ENCODE measurements around the gene SYT15.
"Not testable (repeated sequence)": the region's sequence is repeated elsewhere in the genome, so short reads cannot be mapped to it uniquely, and the experiment has no call there.

The SYT15 gene

GRCh38 chr10:46557319-46558121, 21.4 kb upstream of the SYT15 start:
- DNase-seq, result no peak

- DNase-seq, result no peak
These were observed 20.9 kb upstream of the SYT15 start for GRCh38 chr10:46558122-46558391.

DNA sequence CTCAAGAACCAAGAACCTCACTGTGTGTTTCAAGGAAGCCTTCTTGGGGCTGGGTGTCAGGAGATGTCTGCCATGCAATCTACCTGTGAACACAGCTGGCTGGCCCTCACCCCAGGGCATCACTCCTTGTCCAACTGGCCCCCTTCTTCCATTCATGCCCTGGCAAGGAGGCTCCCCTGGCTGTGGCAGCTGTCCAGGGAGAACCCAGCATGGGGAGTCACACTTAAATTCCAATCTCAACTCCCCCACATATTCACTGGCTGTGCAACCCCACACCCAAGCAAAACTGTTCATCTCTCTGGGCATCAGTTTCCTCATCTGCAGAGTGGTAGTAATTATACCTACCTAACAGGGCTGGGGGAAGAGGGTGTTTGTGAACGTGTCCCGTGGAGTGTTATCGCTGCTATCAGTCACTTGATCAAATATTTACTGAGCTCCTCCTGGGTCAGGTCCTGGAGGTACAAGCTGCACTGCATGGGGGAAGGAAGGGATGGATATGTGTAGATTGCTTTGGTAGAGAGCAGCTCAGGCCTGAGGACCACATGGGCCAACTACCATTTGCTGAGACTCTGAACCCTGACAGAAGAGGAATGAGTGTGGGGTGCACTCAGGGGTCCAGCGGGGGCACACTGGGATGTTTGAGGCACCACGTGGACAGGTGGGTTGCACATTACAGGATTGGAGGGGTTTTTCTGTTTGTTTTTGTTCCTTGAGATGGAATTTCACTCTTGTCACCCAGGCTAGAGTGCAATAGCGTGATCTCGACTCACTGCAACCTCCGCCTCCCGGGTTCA, 20.3 kb upstream of the SYT15 start:
- DNase-seq, result no peak

- DNase-seq, result no peak
These were observed 19.7 kb upstream of the SYT15 start for GRCh38 chr10:46559231-46559671.

DNA sequence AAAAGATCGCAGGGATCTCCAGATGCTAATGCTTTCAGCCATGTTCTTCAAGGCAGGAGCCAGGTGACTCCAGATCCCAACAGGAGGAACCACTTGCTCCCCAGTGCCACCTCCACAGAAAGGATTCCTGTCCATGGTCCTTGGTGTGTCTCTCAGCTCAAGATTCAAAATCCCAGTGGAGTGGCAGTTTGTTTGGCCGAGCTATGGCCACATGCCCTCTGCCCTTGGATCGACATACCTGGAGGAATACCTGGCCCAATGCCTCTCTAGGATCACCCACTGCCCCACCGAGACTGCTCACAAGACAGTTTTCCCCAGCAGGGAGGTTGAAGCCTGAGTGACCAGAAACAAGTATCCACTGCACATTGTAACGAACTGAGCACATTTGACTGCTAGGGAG, 18.5 kb upstream of the SYT15 start:
- DNase-seq, result no peak

DNA sequence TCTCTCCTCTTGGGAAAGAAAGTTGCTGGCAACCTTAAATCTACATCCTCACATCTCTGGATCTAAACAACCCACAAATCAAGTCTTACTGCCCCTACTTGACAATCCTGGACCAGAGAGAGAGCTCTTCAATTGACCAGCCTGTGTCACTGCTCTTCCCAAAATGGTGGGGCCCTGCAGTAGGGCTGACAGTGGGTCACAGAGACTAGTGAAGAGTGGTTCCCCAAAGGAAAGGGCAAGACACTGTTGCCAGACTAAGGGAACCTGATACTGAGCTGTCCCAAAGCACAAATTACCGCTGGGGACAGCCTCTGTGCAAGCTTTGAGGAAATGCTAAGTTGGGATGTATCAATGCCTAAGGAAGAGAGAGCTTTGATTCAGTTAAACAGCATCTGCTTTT, 18.0 kb upstream of the SYT15 start:
- no peak for DNase-seq

GRCh38 chr10:46565591-46566332, 13.2 kb upstream of the SYT15 start:
- peak; percentile 88 to 93 for DNase-seq

DNA sequence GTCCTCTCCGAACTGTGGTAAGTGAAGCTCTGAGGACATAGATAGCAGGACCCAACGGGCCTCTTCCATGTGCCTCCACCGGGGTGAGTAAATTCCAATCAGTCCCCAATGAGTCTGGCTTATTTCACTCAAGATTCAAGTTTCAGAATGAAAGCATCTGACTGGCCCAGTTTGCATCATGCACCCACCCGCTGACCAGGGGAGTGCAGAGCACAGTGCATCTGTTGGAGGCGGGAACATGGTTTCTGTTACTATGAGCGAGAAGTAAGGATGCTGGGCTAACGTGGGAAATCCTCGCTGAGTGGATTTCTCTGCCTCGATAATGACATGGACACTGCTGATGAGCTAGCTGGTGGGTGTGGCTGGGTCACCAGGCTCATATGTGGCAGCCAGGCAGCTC, 11.8 kb upstream of the SYT15 start:
- not testable (repeated sequence) for DNase-seq

- DNase-seq, result not testable (repeated sequence)
These were observed 8.3 kb upstream of the SYT15 start for GRCh38 chr10:46570655-46571054.

DNA sequence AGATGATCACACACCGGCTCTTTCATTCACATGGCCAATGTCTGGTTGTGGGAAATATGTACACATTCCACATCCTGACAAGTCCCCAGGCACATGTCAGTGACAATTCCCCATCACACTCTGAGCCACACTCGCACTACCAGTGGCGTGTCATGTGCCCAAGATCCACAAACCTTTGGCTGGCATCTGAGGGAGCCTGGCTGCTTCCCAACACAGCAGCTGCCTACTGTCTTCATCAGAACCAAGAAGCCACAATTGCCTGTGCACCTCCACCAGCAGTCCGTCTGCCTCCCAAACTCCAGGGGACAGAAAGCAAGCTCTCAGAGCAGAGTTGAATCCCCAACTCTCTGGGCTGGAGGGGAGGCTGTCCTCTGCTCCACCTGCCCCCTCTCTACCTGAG, 6.2 kb upstream of the SYT15 start:
- DNase-seq, result not testable (repeated sequence)

DNA sequence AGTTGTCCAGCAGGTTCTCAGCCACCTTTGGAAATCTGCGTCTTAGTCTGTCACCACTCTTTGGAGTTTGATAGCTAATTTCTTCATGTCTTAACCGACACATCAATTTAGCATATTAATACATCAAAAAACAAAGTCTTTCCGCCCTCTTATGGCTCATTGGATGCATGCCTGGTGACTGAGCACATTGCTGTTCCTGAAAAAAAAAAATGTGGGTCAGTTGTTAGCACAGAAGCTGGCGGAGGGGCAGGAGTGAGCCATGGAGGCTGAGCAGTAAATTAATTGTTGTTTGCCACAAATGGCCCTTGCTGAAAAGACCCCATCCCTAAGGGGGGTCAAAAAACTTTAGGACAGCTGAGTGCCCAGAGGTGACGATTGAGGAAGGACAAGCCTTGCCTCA, 5.6 kb upstream of the SYT15 start:
- DNase-seq, result not testable (repeated sequence)

DNA sequence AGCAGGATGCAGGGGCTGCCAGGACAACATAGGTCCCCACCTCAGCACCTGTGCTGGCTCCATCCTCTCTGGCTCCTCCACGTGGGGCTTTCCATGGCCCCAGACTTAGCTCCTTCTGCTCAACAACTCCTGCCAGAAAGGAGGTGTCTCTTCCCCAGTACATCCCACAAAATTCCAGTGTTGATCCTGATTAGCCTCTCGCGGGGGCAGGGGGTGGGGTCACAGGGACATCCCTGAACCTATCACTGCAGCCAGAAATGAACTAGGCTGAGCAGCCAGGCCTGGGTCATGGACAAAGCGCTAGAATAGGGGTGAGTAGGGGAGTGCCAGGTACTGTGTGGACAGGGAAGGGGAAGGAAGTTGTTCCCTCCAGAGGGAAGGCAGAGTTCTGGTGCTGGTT, 5.0 kb upstream of the SYT15 start:
- not testable (repeated sequence) for DNase-seq

- not testable (repeated sequence) for DNase-seq
These were observed 1.1 kb upstream of the SYT15 start for GRCh38 chr10:46577624-46578473.

DNA sequence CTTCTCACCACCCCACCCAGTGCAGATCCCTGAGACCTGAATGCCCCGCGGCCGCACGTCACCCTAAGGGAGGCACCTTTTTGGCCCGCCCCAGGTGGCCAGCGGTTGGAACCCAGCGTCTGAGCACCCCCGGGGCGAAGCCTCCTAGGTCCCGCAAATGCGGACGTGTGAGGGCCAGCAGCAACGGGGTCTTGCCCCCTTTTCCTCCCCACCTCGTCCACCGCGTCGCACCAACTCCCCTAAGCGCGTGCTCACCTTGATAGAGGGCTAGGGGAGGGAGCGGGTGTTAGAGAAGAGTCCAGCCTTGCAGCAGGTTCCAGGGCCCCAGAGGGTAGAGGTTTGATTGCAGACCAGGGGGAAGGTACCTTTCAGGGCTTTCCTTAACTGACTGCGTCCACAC, 450 bp downstream of the SYT15 start:
- not testable (repeated sequence) for DNase-seq

- not testable (repeated sequence) for DNase-seq
These were observed 3.1 kb downstream of the SYT15 start for GRCh38 chr10:46581997-46582396.

DNA sequence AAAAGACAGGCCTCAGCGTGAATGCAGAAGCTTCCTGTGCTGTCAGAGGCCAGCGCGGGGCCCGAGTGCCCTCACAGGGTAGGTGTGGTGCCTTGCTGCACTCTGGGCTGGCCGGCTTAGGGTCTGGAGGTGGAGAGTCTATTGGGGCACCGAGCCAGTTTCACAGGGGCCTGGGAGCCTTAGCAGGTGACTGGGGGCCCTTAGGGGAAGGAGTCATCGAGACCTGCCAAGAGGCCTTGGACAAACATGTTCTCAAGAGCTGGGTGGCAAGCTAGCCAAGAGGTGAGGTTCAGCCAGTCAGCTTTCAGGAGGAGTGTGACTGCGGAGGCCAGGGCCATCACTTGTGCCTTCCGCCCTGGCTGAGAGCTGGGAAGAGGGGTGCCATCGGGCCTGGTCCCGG, 3.6 kb downstream of the SYT15 start:
- not testable (repeated sequence) for DNase-seq

GRCh38 chr10:46584196-46584595, 5.3 kb downstream of the SYT15 start:
- not testable (repeated sequence) for DNase-seq

GRCh38 chr10:46585246-46585645, 6.3 kb downstream of the SYT15 start:
- DNase-seq, result not testable (repeated sequence)

DNA sequence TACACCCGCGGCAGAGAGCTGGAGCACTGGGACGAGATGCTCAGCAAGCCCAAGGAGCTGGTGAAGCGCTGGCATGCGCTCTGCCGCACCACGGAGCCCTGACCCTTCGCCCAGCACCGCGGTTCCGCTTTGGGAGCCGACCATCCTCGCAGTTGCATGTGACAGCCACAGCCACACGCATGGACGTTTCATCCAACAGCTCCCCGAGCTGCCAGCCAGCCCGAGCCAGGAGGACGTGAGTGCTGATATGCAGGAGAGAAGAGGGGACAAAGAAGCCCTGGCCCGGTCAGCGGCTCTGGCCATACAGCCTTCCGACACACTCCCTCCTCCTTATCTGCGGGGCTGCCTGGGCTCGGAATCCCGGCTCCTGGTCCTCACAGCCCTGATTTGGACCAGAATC, 8.6 kb downstream of the SYT15 start:
- DNase-seq, result not testable (repeated sequence)

GRCh38 chr10:46588221-46588620, 9.3 kb downstream of the SYT15 start:
- DNase-seq, result not testable (repeated sequence)

- not testable (repeated sequence) for DNase-seq
These were observed 10.7 kb downstream of the SYT15 start for GRCh38 chr10:46589589-46589988.

DNA sequence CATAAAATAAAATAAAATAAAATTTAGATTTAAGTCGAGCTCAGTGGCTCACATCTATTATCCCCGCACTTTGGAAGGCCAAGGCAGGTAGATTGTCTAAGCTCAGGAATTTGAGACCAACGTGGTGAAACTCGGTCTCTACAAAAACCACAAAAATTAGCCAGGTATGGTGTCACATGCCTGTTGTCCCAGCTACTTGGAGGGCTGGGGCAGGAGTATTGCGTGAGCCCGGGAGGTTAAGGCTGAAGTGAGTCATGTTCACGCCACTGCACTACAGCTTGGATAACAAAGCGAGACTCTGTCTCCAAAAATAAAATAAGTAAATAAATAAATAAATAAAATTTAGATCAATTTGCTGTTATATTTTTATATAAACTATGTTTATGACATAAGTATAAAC, 12.1 kb downstream of the SYT15 start:
- not testable (repeated sequence) for DNase-seq

DNA sequence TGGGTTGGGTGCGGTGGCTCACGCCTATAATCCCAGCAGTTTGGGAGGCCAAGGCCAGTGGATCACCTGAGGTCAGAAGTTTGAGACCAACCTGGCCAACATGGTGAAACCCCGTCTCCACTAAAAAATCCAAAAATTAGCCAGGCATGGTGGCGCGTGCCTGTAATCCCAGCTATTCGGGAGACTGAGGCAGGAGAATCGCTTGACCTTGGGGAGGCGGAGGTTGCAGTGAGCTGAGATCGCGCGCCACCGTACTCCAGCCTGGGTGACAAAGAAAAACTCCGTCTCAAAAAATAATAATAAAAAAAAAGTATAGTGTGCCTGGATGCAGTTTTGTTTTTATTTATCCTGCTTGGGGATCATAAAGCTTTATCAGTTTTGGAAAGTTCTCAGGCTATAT, 14.4 kb downstream of the SYT15 start:
- DNase-seq, result not testable (repeated sequence)
